K562 (cell line): ENCODE measurements around the gene MBD6. TPM values are rescaled to one million over a fixed set of nuclear protein-coding genes. Genes with fewer than 3 reads are reported as not detected.

ENCODE experiments used
- ATAC-seq: fragments of 200-7000 bp; cut with Tn5 transposase; 3 replicates; pipeline ENCODE4 v1.9.1; 2020; ENCODE audit warnings: moderate library complexity
- BruUV-seq: library from RNA; stranded (reverse); fragments of 400-500 nt; replicated peaks from 2 replicates; lab custom pipeline; 2021; lab: Mats Ljungman, UMichigan
- CTCF ChIA-PET: fragments of 300-600 bp; formaldehyde crosslinking; extraction: SDS; loops from one replicate; lab custom pipeline; 2021; ENCODE audit warnings: low intra/inter-chr PET ratio; lab: Yijun Ruan, JAX
- POLR2A ChIA-PET: fragments of 300-600, 350-650 bp; sonication (Branson Sonifier 250); formaldehyde crosslinking; extraction: SDS; loops from one replicate; lab custom pipeline; 2021; ENCODE audit warnings: antibody characterized with exemption, inconsistent platforms; lab: Yijun Ruan, JAX
- DNase-seq, 4 experiments: peaks; one replicate each; pipeline versions ENCODE4 v3.0.0 to v3.0.0-alpha.2; 2011 to 2018; ENCODE audit warnings: low spot score in 3 of 4, mixed read lengths in 3 of 4; ENCODE audit errors: extremely low read depth in 1 of 4
- FAIRE-seq: peaks from 2 replicates; lab custom pipeline; 2011; peaks lifted over from hg19 to GRCh38; lab: Jason Lieb, UNC
- H2AFZ ChIP-seq: 2 replicates; pipeline ENCODE4 v1.6.0; 2011; ENCODE audit warnings: low read depth, low read length, control low read depth, inconsistent platforms
- H3K27ac ChIP-seq: fragments of 200-600 bp; 3 replicates; pipeline ENCODE4 v1.8.0; 2011; ENCODE audit warnings: low read depth, mild to moderate bottlenecking, control low read depth, inconsistent platforms, low read length, moderate library complexity, mixed read lengths; ENCODE audit errors: extremely low read depth
- H3K27me3 ChIP-seq, 2 experiments: fragments of 300-600 bp in 1 of 2; 2 replicates in 1 of 2; 3 replicates in 1 of 2; pipeline versions ENCODE4 v1.6.0 to v1.8.0; 2011; ENCODE audit warnings: inconsistent platforms in 2 of 2, low read length in 2 of 2, mild to moderate bottlenecking in 1 of 2, mixed read lengths in 1 of 2, moderate library complexity in 1 of 2; ENCODE audit not compliant: control insufficient read depth in 2 of 2, insufficient read depth in 2 of 2
- H3K36me3 ChIP-seq: fragments of 300-600 bp; 3 replicates; pipeline ENCODE4 v1.8.0; 2011; ENCODE audit warnings: mild to moderate bottlenecking, low read length, inconsistent platforms; ENCODE audit not compliant: control insufficient read depth, insufficient read depth
- H3K4me1 ChIP-seq, 2 experiments: fragments of 200-600 bp in 1 of 2; replicated peaks in 1 of 2; 2 replicates in 1 of 2; 3 replicates in 1 of 2; pipeline versions ENCODE4 v1.5.1 to v1.8.0; 2011; ENCODE audit warnings: inconsistent platforms in 2 of 2, low read length in 2 of 2, mild to moderate bottlenecking in 1 of 2, mixed read lengths in 1 of 2, moderate library complexity in 1 of 2; ENCODE audit not compliant: control insufficient read depth in 2 of 2, insufficient read depth in 2 of 2
- H3K4me2 ChIP-seq: 2 replicates; pipeline ENCODE4 v1.6.1; 2011; ENCODE audit warnings: low read length, control low read depth, inconsistent platforms, mixed read lengths; ENCODE audit not compliant: insufficient read depth
- H3K4me3 ChIP-seq: fragments of 200-600 bp; sonication (generic), shearing (Covaris generic); 2 replicates; pipeline ENCODE4 v1.5.1; 2016; ENCODE audit warnings: control low read depth, inconsistent platforms
- H3K79me2 ChIP-seq: fragments of 200-600 bp; 3 replicates; pipeline ENCODE4 v1.8.0; 2011; ENCODE audit warnings: low read length, inconsistent platforms; ENCODE audit not compliant: control insufficient read depth, insufficient read depth
- H3K9ac ChIP-seq, 2 experiments: 2 replicates each; pipeline versions ENCODE4 v1.6.0 to v1.6.1; 2011; ENCODE audit warnings: low read depth in 2 of 2, low read length in 2 of 2, control low read depth in 1 of 2, inconsistent platforms in 1 of 2, mild to moderate bottlenecking in 1 of 2, mixed read lengths in 1 of 2; ENCODE audit not compliant: insufficient read depth in 1 of 2
- H3K9me1 ChIP-seq: one replicate; pipeline ENCODE4 v1.6.0; 2011; ENCODE audit warnings: inconsistent platforms, mild to moderate bottlenecking, low read length, moderate library complexity; ENCODE audit not compliant: control insufficient read depth, insufficient read depth
- H3K9me3 ChIP-seq: replicated peaks from 2 replicates; pipeline ENCODE4 v1.5.1; 2011; ENCODE audit warnings: low read depth, low read length, inconsistent platforms; ENCODE audit not compliant: control insufficient read depth, insufficient read depth
- H4K20me1 ChIP-seq: replicated peaks from 2 replicates; pipeline ENCODE4 v1.6.1; 2011; ENCODE audit warnings: low read length, inconsistent platforms, mixed read lengths; ENCODE audit not compliant: control insufficient read depth, insufficient read depth
- ADNP ChIP-seq: fragments of 200-800 bp; sonication (Bioruptor generic); IDR thresholded peaks from 2 replicates; pipeline ENCODE4 v1.6.1; 2016; ENCODE audit warnings: missing genetic modification characterization, missing compliant biosample characterization
- BCOR ChIP-seq: fragments of 450-650 bp; IDR thresholded peaks from 2 replicates; pipeline ENCODE4 v1.6.1; 2016
- CBFA2T3 ChIP-seq: fragments of 450-650 bp; IDR thresholded peaks from 2 replicates; pipeline ENCODE4 v1.6.1; 2017
- CBX3 ChIP-seq, 2 experiments: IDR thresholded peaks; 1 replicate in 1 of 2; 2 replicates in 1 of 2; pipeline ENCODE4 v1.6.1; 2012; ENCODE audit warnings: inconsistent platforms in 2 of 2, low read length in 2 of 2, borderline replicate concordance in 1 of 2, control low read depth in 1 of 2
- ESRRA ChIP-seq: fragments of 450-650 bp; IDR thresholded peaks from 2 replicates; pipeline ENCODE4 v1.6.1; 2014; ENCODE audit warnings: low read depth, mild to moderate bottlenecking, moderate library complexity, borderline replicate concordance
- HDAC2 ChIP-seq: fragments of 450-650 bp; IDR thresholded peaks from 2 replicates; pipeline ENCODE4 v1.6.1; 2016; ENCODE audit warnings: mild to moderate bottlenecking
- KDM1A ChIP-seq, 2 experiments: fragments of 450-650 bp; IDR thresholded peaks; 2 replicates each; pipeline ENCODE4 v1.6.1; 2016; ENCODE audit warnings: mild to moderate bottlenecking in 2 of 2
- KDM5B ChIP-seq: fragments of 200-600 bp; sonication (generic); IDR thresholded peaks from 2 replicates; pipeline ENCODE4 v1.6.1; 2012; ENCODE audit warnings: low read depth, mild to moderate bottlenecking, moderate library complexity, low read length, control low read depth, inconsistent platforms; ENCODE audit not compliant: insufficient replicate concordance
- MCM3 ChIP-seq: fragments of 450-650 bp; IDR thresholded peaks from 2 replicates; pipeline ENCODE4 v1.6.1; 2016
- NFRKB ChIP-seq: fragments of 450-650 bp; IDR thresholded peaks from 2 replicates; pipeline ENCODE4 v1.6.1; 2016; ENCODE audit warnings: low read depth
- RBBP5 ChIP-seq: fragments of 200-600 bp; sonication (generic); IDR thresholded peaks from 2 replicates; pipeline ENCODE4 v1.6.1; 2012; ENCODE audit warnings: borderline replicate concordance, mild to moderate bottlenecking, low read length, control low read depth, inconsistent platforms; ENCODE audit not compliant: insufficient read depth, poor library complexity, severe bottlenecking
- RBM25 ChIP-seq: fragments of 200-400 bp; formaldehyde crosslinking; IDR thresholded peaks from 2 replicates; pipeline ENCODE4 v1.6.1; 2018; ENCODE audit warnings: low read length, low read depth, moderate library complexity; ENCODE audit not compliant: severe bottlenecking
- SFPQ ChIP-seq: fragments of 200-400 bp; formaldehyde crosslinking; IDR thresholded peaks from 2 replicates; pipeline ENCODE4 v1.6.1; 2017; ENCODE audit warnings: mild to moderate bottlenecking, low read depth, low read length, moderate library complexity
- SMARCA5 ChIP-seq: fragments of 450-650 bp; IDR thresholded peaks from 2 replicates; pipeline ENCODE4 v1.6.1; 2016
- ZNF24 ChIP-seq: fragments of 450-650 bp; IDR thresholded peaks from 2 replicates; pipeline ENCODE4 v1.6.1; 2016
- ZNF395 ChIP-seq: fragments of 200-800 bp; sonication (Bioruptor generic); IDR thresholded peaks from 2 replicates; pipeline ENCODE4 v1.6.1; 2017; ENCODE audit warnings: missing genetic modification characterization, missing compliant biosample characterization
- WGBS: fragments of 100-300 bp; shearing (Covaris generic); methylation state at CpG from one replicate; pipeline ENCODE4 v1.1.6; 2016; ENCODE audit warnings: low coverage, mixed read lengths; ENCODE audit not compliant: insufficient coverage; ENCODE audit errors: missing lambda C conversion rate; 5-methylcytosine and 5-hydroxymethylcytosine counted together
- in situ Hi-C: fragments of 300-500 bp; cut with MboI; formaldehyde crosslinking; loops from 4 replicates; pipeline ENCODE4 v1.15.0; 2018; ENCODE audit warnings: inconsistent platforms, mixed read lengths
- intact Hi-C: fragments of 100-400 bp; cut with micrococcal nuclease; formaldehyde crosslinking; loops from 2 replicates; pipeline ENCODE4 v1.14.2; 2022
- polyA plus RNA-seq, 8 experiments: library from polyadenylated mRNA; depleted of rRNA in 4 of 8; stranded (reverse) in 5 of 8; unstranded in 3 of 8; fragments of >200 nt; fragmentation: Nextera tagmentation in 2 of 8; fragmentation: Illumina TruSeq in 1 of 8; extraction: Ambion mirVana in 2 of 8; extraction: Trizol in 1 of 8; gene quantifications; 2 replicates each; pipeline versions ENCODE4 v1.2.1 to v1.2.3, GENCODE V29; 2011 to 2014; ENCODE audit warnings: inconsistent platforms in 1 of 8, missing spikeins in 1 of 8
- total RNA-seq, 7 experiments: library from RNA; depleted of rRNA in 6 of 7; stranded (reverse); fragments of >200 nt in 6 of 7; fragmentation: Illumina TruSeq in 2 of 7; extraction: Trizol in 2 of 7; gene quantifications; 2 replicates each; pipeline versions ENCODE4 v1.2.1 to v1.2.3, GENCODE V29; 2011 to 2021; ENCODE audit warnings: low replicate concordance in 1 of 7

Gene MBD6
- total and polyA plus RNA-seq, 9 of the 15 experiments (the other 6 are each of a cell fraction or from before 2014, with no cell fraction given), result 2.0 to 54.8 (median 3.8) TPM

GRCh38 chr12:57549909-57550640 is 27.5 kb downstream of the MBD6 start, which contains the start of gene KIF5A (continued):
- TF ChIP-seq ZNF395 (CRISPR knock-in tag) (no peak), MCM3 (no peak)

- peaks cover 64% of the 10 kb centered on the region for H3K79me2 ChIP-seq
- H3K4me1 ChIP-seq, result peaks cover 52 to 64% of the 10 kb centered on the region in 2 experiments
- H3K9ac ChIP-seq, result peak overlapping the region; percentile 72 to 90
- ChIA-PET CTCF (no interaction called here), POLR2A (interaction anchor here (0.5 to 4.2 kb wide), 4 partner anchors 9 to 240 kb away, joined by 3 to 38 read pairs (median 10); partner anchors contain the start of gene DDIT3)
- TSS peak; percentile 39 for BruUV-seq
- peaks cover 13% of the 10 kb centered on the region for H3K36me3 ChIP-seq
- H4K20me1 ChIP-seq, result no peaks in the 10 kb centered on the region
- FAIRE-seq (no peak), DNase-seq (no peak), ATAC-seq (no peak)
- in situ Hi-C loops (no loop called here), intact Hi-C loops (no loop called here)
- H3K9me3 ChIP-seq, result no peaks in the 10 kb centered on the region
- no peaks in the 10 kb centered on the region for H3K9me1 ChIP-seq
- 36% methylated on average over 7 of the region's 7 CpGs for WGBS
- H3K4me3 ChIP-seq, result peak overlapping the region; percentile 69
- H3K27me3 ChIP-seq, result no peaks in the 10 kb centered on the region
- peak overlapping the region; percentile 90 for H3K27ac ChIP-seq
- H3K4me2 ChIP-seq, result peak overlapping the region; percentile 89
- no peak overlapping the region for H2AFZ ChIP-seq
- TF ChIP-seq RBBP5, result no peak
- TF ChIP-seq ESRRA, result peak; percentile 96
- peak; percentile 22; the same call in 1 of the 2 replicates for TF ChIP-seq CBFA2T3
- peak in 1 of 2 experiments; percentile 66; a peak in 2 of 3 replicates for TF ChIP-seq CBX3 (IDR thresholded peaks at IDR 0.05; ENCODE audit: borderline replicate concordance in 1 of 2, low read length in 2 of 2)
- TF ChIP-seq SMARCA5, result 0 out of 2 replicates have a peak, but pooled peaks have one; percentile 21
- peak; percentile 96 for TF ChIP-seq BCOR
- peak; percentile 82 to 93; a peak in 3 of 4 replicates for TF ChIP-seq KDM1A (IDR thresholded peaks at IDR 0.05)
- peak; percentile 91 for TF ChIP-seq ADNP (tag)
- TF ChIP-seq KDM5B, result peak; percentile 28
- TF ChIP-seq HDAC2, result peak; percentile 55; the same call in 1 of the 2 replicates
- TF ChIP-seq SFPQ, result no peak
- 0 out of 2 replicates have a peak, but pooled peaks have one; percentile 9 for TF ChIP-seq NFRKB
- peak; percentile 93 for TF ChIP-seq RBM25
- TF ChIP-seq ZNF24, result 0 out of 2 replicates have a peak, but pooled peaks have one; percentile 11
These were observed 28.3 kb downstream of the MBD6 start for GRCh38 chr12:57550641-57551549.
